Cerebellar cortex (tissue), 1 donor: ENCODE results near the gene ADGRL1.
"Not testable (repeated sequence)": the region's sequence is repeated elsewhere in the genome, so short reads cannot be mapped to it uniquely, and the experiment has no call there.

Experiments
- DNase-seq: peaks from one replicate; pipeline ENCODE4 v3.0.0-alpha.2; 2015; ENCODE audit warnings: low spot score

Gene ADGRL1

GRCh38 chr19:14161305-14161704, 44.7 kb downstream of the ADGRL1 start:
- DNase-seq = no peak

DNA sequence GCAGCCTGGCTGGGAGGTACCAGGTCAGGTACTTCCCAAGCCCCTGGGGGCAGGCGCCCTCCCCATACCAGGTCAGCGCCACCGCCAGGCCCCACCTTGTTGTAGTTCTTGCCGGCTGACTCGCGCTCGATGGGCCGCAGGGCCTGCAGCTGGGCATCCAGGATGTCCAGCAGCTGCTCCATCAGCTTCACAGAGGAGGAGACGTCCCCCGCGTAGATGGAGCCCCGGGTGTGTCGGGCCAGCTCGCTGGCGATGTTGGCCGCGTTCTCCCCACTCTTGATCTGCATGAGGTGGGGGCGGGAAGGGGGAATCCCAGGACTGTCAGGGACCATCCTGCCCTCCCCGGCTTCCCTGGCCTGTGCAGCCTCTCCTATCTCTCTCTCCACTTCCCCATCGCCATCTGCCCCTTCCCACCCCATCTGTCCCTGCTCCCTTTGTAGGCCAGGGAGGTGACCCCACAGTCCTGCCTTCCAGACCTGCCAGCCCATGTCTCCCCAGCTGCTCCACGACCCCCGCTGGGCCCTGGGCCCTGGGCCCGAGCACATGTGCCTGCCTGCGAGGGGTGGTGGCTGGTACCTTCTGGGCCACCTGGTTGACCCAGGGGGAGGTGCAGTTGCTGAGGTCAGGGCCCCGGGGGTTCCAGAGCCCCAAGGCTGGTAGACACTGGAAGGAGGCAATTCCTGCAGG, 45.8 kb downstream of the ADGRL1 start:
- DNase-seq = no peak

DNA sequence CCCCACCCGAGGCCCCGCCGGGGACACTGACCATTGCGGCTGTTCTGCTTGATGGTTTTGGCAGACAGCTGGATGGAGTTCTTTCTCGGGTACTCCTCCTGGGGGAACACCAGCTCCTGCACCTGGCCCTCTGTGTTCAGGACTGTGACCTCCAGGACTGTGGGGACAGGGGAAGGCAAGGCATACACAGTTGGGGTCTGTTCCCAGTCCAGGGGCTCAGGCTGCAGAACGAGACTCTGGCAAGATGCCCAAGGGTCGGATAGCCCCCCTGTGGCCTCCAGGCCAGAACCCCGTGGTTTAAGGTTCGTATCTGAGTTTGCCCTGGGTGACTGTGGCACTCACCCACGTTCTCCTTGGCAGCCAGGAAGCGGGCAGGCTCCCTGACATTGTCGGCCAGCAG, 46.9 kb downstream of the ADGRL1 start:
- DNase-seq = no peak

DNA sequence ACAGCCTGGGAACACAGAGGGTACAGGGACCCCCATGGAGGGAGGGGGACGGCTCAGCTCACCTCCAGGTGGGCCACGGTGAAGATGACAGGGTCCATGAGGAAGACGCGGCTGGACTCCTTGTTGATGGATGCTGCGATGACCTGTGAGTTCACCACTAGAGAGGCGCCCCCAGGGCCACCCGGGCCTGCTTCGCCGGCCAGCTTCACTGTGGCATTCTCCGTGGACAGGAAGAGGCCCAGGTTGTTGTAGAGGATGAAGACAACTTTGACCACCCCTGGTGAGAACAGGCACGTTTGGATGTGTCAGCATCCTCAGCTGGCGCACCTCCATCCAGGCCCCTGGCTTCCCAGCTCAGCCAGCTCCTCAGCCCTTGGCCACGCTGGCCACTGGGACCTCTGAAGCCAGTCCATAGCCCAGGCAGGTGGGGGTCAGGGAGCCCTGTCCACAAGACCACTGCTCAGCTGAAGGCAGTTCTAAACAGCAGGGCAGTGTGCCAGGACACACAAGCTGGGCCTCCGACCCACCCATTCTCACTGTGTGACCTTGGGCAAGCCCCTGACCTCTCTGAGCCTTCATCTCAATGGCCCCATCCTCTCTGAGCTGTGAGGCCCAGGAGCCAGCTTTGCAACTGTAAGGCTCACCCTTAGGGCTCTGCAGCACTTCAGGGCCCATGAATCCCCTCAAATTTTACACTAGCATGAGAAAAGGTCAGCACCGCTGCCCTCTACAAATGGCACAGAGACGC, 47.5 kb downstream of the ADGRL1 start:
- no peak for DNase-seq

- DNase-seq = no peak
Observed at GRCh38 chr19:14156971-14157717, 48.8 kb downstream of the ADGRL1 start.

DNA sequence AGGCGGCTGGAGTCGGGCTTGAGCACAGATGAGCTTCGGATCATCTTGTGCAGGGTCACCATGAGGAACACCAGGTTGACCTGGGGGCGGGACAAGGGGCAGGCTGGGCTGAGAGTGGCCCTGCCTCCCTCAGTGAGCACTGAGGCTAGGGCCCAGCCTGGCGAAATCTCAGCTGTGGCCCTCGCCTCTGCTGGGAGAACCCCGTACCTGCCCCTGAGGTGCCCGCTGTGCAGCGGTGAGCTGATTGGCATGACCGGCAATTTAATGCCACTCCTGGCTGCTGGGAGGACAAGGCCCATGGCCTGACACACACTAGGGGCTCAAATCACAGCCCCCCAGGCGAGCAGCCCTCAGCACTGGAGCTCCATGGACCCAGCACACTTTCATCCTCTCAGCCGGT, 49.8 kb downstream of the ADGRL1 start:
- no peak for DNase-seq

GRCh38 chr19:14155371-14155770, 50.6 kb downstream of the ADGRL1 start:
- DNase-seq = no peak

DNA sequence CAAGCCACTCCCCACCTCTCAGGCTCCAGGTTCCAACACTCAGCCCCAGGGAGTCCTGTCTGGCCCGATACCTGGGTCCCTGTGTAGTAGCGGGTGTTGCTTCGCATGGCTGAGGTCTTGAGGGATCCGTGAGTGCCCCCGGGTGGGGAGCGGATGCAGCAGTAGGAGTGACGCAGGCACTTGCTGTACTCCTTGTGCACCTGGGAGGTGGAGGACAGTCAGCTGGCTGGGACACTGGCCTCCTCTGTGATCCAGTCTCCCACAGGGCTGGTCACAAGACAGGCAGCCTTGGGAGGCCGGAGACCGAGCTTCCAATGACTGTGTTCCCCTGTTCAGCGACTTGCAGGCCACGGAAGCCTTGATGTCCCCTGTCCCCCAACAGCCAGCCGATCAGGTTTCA, 53.3 kb downstream of the ADGRL1 start:
- DNase-seq = no peak

GRCh38 chr19:14150770-14151661, 55.0 kb downstream of the ADGRL1 start:
- no peak for DNase-seq

DNA sequence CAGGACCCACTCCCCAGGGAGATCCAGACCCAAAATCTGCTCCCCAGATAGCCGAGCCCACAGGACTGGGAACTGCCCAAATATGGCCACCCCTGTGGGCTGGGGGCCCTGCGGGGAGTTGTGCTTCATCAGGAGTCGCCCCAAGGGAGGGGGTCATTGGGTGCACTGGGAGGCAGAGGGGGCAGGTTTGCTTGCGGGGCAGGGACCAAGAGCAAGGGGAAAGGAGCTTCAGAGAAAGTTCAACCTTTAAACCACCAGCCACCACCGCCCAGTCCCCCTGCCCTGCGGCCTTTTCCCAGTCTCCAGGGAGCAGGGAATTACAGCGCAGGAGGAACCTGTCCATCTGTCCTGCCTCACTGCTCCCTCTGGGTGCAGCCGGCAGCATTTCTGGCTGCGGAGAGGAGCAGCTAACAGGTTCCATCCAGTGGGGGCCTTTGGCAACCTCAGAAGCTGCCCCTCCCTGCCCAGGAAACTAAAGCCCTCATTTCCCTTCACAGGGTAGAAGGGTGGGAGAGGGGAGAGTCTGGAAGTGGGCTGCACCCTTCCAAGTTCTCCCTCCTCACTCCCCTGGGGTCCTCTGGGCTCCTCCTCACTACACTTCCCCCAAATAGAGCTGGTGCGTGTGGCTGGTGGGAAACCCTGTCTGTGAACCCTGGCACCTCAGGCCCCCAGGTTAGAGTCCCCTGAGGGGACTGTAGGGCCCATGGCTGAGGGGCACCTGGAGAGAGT, 55.8 kb downstream of the ADGRL1 start:
- DNase-seq = no peak

GRCh38 chr19:14149509-14149994, 56.4 kb downstream of the ADGRL1 start:
- peak; percentile 48 for DNase-seq

DNA sequence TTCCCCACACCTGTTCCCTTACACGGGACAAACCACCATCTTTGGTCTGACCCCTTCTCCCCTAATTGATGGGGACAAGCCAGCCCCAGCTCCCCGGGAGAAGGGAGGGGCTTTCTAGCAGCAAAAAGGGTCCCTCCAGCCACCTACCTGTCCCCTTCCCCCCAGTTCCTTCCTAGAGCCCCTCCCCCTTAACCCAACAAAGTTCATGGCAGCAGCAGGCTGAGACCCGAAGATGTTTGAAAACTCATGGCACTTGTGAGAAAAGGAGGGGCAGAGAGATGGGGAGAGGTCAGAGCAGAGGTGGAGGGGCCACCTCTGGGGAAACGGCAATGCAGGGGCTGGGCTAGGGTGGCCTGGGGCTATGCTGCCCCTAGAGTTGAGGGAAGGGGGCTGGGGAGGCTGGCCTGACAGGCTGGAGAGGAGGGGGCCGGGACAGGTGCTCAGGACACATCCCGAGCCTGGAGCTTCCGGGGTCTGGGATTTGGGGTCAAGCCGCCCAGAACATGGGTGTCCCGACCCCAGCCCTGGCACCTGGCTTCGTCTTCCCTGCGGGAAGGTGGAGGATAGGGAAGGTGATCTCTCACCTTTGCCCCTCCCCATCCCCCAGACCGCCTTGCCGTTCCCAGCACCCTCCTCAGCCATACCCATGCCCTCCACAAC, 57.1 kb downstream of the ADGRL1 start:
- no peak for DNase-seq

- peak; percentile 66 for DNase-seq
Observed at GRCh38 chr19:14147797-14148605, 58.0 kb downstream of the ADGRL1 start.

GRCh38 chr19:14146789-14147216, 59.2 kb downstream of the ADGRL1 start:
- DNase-seq = no peak

DNA sequence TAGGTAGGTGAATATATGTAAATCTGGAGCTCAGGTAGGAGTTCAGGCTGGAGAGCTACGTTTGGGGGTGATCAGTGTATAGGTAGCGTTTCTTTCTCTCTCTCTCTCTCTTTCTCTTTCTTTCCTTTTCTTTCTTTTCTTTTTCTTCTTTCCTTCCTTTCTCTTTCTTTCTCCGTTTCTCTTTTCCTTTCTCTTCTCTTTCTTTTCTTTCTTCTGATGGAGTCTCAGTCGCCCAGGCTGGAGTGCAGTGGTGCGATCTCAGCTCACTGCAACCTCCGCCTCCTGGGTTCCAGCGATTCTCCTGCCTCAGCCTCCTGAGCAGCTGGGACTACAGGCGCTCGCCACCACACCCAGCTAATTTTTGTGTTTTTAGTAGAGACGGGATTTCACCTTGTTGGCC, 59.8 kb downstream of the ADGRL1 start:
- DNase-seq = not testable (repeated sequence)

DNA sequence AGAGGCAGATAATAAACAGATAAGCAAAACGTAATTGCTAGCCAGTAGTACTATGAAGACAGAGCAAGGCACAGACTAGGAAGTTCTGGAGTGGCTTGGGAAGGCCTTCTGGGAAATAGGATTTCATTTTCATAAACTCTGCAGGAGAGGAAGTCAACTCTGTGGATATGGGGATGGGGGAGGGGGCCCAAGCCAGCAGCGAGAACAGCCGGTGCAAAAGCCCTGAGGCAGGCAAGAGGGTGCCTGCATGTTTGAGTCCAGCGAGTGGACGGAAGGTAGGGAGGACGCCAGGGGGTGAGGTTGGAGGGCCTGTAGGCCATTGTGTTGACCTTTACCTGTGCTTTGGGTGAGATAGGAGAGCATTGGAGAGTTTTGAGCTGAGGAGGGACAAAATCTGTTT, 60.6 kb downstream of the ADGRL1 start:
- no peak for DNase-seq

GRCh38 chr19:14142262-14143190, 63.4 kb downstream of the ADGRL1 start:
- DNase-seq = no peak

DNA sequence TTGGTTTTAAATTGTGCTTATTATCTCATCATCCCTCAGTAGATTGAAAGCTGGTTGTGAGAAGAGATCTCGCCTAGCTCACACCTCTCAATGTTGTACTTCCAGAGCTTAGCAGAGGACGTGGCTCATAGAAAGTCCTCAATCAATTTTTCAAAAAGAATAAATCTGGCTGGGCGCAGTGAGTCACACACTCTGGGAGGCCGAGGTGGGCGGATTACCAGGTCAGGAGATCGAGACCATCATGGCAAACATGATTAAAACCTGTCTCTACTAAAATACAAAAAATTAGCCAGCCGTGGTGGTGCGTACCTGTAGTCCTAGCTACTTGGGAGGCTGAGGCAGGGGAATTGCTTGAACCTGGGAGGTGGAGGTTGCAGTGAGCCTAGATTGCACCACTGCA, 64.9 kb downstream of the ADGRL1 start:
- DNase-seq = no peak

GRCh38 chr19:14139944-14140343, 66.0 kb downstream of the ADGRL1 start:
- DNase-seq = no peak
